Loucy (cell line): ENCODE data around the gene SFXN5.

ENCODE experiments used
- EZH2phosphoT487 ChIP-seq: fragments of 200-600 bp; IDR thresholded peaks from 2 replicates; pipeline ENCODE4 v1.6.1; 2018; ENCODE audit warnings: antibody characterized with exemption, mild to moderate bottlenecking, moderate library complexity, borderline replicate concordance
- TF ChIP-seq, protein P1 (sequence below): fragments of 200-600 bp; sonication (generic); conservative IDR thresholded peaks from 2 replicates; pipeline ENCODE4 v1.5.1; 2014; ENCODE audit warnings: mild to moderate bottlenecking, antibody characterized with exemption, low read length

- TF ChIP-seq, protein P1, sequence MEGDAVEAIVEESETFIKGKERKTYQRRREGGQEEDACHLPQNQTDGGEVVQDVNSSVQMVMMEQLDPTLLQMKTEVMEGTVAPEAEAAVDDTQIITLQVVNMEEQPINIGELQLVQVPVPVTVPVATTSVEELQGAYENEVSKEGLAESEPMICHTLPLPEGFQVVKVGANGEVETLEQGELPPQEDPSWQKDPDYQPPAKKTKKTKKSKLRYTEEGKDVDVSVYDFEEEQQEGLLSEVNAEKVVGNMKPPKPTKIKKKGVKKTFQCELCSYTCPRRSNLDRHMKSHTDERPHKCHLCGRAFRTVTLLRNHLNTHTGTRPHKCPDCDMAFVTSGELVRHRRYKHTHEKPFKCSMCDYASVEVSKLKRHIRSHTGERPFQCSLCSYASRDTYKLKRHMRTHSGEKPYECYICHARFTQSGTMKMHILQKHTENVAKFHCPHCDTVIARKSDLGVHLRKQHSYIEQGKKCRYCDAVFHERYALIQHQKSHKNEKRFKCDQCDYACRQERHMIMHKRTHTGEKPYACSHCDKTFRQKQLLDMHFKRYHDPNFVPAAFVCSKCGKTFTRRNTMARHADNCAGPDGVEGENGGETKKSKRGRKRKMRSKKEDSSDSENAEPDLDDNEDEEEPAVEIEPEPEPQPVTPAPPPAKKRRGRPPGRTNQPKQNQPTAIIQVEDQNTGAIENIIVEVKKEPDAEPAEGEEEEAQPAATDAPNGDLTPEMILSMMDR: no peak
- no peak for TF ChIP-seq EZH2phosphoT487
Measured at GRCh38 chr2:72914589-72915319, 156.8 kb downstream of the SFXN5 start.
